HepG2 (cell line): ENCODE results near the gene TLE1.

Experiments used
- BCL6 ChIP-seq: IDR thresholded peaks from 2 replicates; pipeline ENCODE4 v1.6.1; 2016; ENCODE audit warnings: missing genetic modification reagents, missing compliant biosample characterization
- EZH2 ChIP-seq: conservative IDR thresholded peaks from 2 replicates; pipeline ENCODE4 v1.6.1; 2012; ENCODE audit warnings: mild to moderate bottlenecking, low read depth, low read length, moderate library complexity
- SP1 ChIP-seq, 2 experiments: fragments of 450-650 bp in 1 of 2; sonication (generic) in 1 of 2; formaldehyde crosslinking in 1 of 2; IDR thresholded peaks; 2 replicates each; pipeline versions ENCODE4 v1.4.0 to v1.6.1; 2016 to 2020; ENCODE audit warnings: missing genetic modification reagents in 1 of 2
- SRY ChIP-seq: sonication (generic); formaldehyde crosslinking; IDR thresholded peaks from 2 replicates; pipeline ENCODE4 v1.8.0; 2022; ENCODE audit warnings: mild to moderate bottlenecking, missing genetic modification reagents
- STAG1 ChIP-seq: sonication (generic); formaldehyde crosslinking; IDR thresholded peaks from 2 replicates; pipeline ENCODE4 v1.4.0; 2020; ENCODE audit warnings: missing genetic modification reagents
- TF ChIP-seq, protein P1 (sequence below): sonication (generic); formaldehyde crosslinking; IDR thresholded peaks from 2 replicates; pipeline ENCODE4 v1.5.0; 2020; ENCODE audit warnings: mild to moderate bottlenecking, missing genetic modification reagents, moderate library complexity
- TF ChIP-seq, protein P2 (sequence below): sonication (generic); formaldehyde crosslinking; IDR thresholded peaks from 2 replicates; pipeline ENCODE4 v1.4.0; 2020; ENCODE audit warnings: missing genetic modification reagents
- TF ChIP-seq, protein P3 (sequence below): sonication (generic); formaldehyde crosslinking; IDR thresholded peaks from 2 replicates; pipeline ENCODE4 v1.5.0; 2020; ENCODE audit warnings: missing genetic modification reagents
- TF ChIP-seq, protein P4 (sequence below): sonication (generic); formaldehyde crosslinking; IDR thresholded peaks from 2 replicates; pipeline ENCODE4 v1.4.0; 2020; ENCODE audit warnings: missing genetic modification reagents, borderline replicate concordance
- TF ChIP-seq, protein P5 (sequence below): sonication (generic); formaldehyde crosslinking; IDR thresholded peaks from 2 replicates; pipeline ENCODE4 v1.5.0; 2020; ENCODE audit warnings: missing genetic modification reagents

DNA sequence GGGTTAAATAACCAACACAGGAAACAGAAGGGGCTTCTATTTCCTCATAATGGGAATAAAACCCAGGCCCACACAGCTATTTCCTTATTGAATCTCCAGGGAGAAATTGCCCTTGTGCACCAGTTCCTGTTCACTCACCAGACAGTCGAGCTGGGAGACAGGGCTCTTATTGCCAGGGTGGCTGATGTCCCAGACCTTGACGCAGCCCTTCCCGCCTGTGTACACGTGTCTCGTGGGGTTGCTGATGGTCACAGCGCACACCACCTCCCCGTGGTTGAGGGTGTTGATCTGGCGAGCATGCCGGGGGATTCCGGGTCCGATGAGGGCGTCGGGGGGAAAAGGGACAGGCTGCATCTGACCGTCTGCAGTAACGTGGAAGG is 96.5 kb downstream of the TLE1 start:
- TF ChIP-seq STAG1: no peak
- TF ChIP-seq, protein P1, sequence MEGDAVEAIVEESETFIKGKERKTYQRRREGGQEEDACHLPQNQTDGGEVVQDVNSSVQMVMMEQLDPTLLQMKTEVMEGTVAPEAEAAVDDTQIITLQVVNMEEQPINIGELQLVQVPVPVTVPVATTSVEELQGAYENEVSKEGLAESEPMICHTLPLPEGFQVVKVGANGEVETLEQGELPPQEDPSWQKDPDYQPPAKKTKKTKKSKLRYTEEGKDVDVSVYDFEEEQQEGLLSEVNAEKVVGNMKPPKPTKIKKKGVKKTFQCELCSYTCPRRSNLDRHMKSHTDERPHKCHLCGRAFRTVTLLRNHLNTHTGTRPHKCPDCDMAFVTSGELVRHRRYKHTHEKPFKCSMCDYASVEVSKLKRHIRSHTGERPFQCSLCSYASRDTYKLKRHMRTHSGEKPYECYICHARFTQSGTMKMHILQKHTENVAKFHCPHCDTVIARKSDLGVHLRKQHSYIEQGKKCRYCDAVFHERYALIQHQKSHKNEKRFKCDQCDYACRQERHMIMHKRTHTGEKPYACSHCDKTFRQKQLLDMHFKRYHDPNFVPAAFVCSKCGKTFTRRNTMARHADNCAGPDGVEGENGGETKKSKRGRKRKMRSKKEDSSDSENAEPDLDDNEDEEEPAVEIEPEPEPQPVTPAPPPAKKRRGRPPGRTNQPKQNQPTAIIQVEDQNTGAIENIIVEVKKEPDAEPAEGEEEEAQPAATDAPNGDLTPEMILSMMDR: no peak
- no peak for TF ChIP-seq SRY (CRISPR knock-in tag)
- TF ChIP-seq, protein P2, sequence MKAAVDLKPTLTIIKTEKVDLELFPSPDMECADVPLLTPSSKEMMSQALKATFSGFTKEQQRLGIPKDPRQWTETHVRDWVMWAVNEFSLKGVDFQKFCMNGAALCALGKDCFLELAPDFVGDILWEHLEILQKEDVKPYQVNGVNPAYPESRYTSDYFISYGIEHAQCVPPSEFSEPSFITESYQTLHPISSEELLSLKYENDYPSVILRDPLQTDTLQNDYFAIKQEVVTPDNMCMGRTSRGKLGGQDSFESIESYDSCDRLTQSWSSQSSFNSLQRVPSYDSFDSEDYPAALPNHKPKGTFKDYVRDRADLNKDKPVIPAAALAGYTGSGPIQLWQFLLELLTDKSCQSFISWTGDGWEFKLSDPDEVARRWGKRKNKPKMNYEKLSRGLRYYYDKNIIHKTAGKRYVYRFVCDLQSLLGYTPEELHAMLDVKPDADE (CRISPR knock-in tag): no peak
- no peak for TF ChIP-seq BCL6
- TF ChIP-seq, protein P3, sequence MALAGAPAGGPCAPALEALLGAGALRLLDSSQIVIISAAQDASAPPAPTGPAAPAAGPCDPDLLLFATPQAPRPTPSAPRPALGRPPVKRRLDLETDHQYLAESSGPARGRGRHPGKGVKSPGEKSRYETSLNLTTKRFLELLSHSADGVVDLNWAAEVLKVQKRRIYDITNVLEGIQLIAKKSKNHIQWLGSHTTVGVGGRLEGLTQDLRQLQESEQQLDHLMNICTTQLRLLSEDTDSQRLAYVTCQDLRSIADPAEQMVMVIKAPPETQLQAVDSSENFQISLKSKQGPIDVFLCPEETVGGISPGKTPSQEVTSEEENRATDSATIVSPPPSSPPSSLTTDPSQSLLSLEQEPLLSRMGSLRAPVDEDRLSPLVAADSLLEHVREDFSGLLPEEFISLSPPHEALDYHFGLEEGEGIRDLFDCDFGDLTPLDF: no peak
- TF ChIP-seq SP1 (IDR thresholded peaks at IDR 0.05): no peak
- no peak for TF ChIP-seq SP1 (CRISPR knock-in tag; IDR thresholded peaks at IDR 0.05)
- TF ChIP-seq EZH2: no peak
- TF ChIP-seq, protein P4, sequence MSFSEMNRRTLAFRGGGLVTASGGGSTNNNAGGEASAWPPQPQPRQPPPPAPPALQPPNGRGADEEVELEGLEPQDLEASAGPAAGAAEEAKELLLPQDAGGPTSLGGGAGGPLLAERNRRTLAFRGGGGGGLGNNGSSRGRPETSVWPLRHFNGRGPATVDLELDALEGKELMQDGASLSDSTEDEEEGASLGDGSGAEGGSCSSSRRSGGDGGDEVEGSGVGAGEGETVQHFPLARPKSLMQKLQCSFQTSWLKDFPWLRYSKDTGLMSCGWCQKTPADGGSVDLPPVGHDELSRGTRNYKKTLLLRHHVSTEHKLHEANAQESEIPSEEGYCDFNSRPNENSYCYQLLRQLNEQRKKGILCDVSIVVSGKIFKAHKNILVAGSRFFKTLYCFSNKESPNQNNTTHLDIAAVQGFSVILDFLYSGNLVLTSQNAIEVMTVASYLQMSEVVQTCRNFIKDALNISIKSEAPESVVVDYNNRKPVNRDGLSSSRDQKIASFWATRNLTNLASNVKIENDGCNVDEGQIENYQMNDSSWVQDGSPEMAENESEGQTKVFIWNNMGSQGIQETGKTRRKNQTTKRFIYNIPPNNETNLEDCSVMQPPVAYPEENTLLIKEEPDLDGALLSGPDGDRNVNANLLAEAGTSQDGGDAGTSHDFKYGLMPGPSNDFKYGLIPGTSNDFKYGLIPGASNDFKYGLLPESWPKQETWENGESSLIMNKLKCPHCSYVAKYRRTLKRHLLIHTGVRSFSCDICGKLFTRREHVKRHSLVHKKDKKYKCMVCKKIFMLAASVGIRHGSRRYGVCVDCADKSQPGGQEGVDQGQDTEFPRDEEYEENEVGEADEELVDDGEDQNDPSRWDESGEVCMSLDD (CRISPR knock-in tag): no peak
- TF ChIP-seq, protein P5, sequence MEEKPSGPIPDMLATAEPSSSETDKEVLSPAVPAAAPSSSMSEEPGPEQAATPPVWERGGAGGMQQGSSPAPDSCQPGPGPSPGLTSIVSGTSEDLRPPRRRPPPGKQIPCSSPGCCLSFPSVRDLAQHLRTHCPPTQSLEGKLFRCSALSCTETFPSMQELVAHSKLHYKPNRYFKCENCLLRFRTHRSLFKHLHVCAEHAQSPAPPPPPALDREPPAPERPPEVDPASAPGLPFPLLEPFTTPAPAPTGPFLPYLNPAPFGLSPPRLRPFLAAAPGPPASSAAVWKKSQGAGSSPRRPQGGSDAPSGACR (CRISPR knock-in tag): no peak
